ENCODE measurements around the gene TSSK3.
"Not testable (repeated sequence)": the region's sequence is repeated elsewhere in the genome, so short reads cannot be mapped to it uniquely, and the experiment has no call there.

The TSSK3 gene

GRCh38 chr1:32365445-32365844, 3.1 kb downstream of the TSSK3 start:
- no peak for DNase-seq

- no peak for DNase-seq
Observed at GRCh38 chr1:32367912-32368635, 5.7 kb downstream of the TSSK3 start.

GRCh38 chr1:32372149-32372756, 9.9 kb downstream of the TSSK3 start:
- DNase-seq, result peak; percentile 36

GRCh38 chr1:32373996-32374592, 11.8 kb downstream of the TSSK3 start:
- no peak for DNase-seq

GRCh38 chr1:32376199-32376598, 13.9 kb downstream of the TSSK3 start:
- no peak for DNase-seq

- no peak for DNase-seq
Observed at GRCh38 chr1:32377541-32378220, 15.3 kb downstream of the TSSK3 start.

GRCh38 chr1:32380057-32380456, 17.7 kb downstream of the TSSK3 start:
- no peak for DNase-seq

- DNase-seq, result no peak
Observed at GRCh38 chr1:32386676-32387392, 24.5 kb downstream of the TSSK3 start.

- DNase-seq, result no peak
Observed at GRCh38 chr1:32388641-32389040, 26.3 kb downstream of the TSSK3 start.

GRCh38 chr1:32390904-32391870, 28.8 kb downstream of the TSSK3 start:
- DNase-seq, result no peak

- no peak for DNase-seq
Observed at GRCh38 chr1:32392325-32392724, 30.0 kb downstream of the TSSK3 start.

- no peak for DNase-seq
Observed at GRCh38 chr1:32393136-32393535, 30.8 kb downstream of the TSSK3 start.

GRCh38 chr1:32393832-32394140, 31.4 kb downstream of the TSSK3 start:
- DNase-seq, result peak; percentile 38

- DNase-seq, result peak; percentile 98
Observed at GRCh38 chr1:32394141-32394889, 32.0 kb downstream of the TSSK3 start, which contains the start of gene BSDC1. BSDC1 (minus strand) TSS chr1:32394441; CDS start chr1:32394414, 27 bp downstream.

- no peak for DNase-seq
Observed at GRCh38 chr1:32394890-32395432, 32.6 kb downstream of the TSSK3 start.

- not testable (repeated sequence) for DNase-seq
Observed at GRCh38 chr1:32396524-32396923, 34.2 kb downstream of the TSSK3 start.

- no peak for DNase-seq
Observed at GRCh38 chr1:32398401-32398800, 36.1 kb downstream of the TSSK3 start.

- DNase-seq, result no peak
Observed at GRCh38 chr1:32399843-32400242, 37.5 kb downstream of the TSSK3 start.

GRCh38 chr1:32400876-32401631, 38.7 kb downstream of the TSSK3 start:
- DNase-seq, result peak; percentile 58

- DNase-seq, result no peak
Observed at GRCh38 chr1:32404946-32405345, 42.6 kb downstream of the TSSK3 start.

All from stimulated activated CD4-positive, alpha-beta T cell treated with anti-CD3 and anti-CD28 coated beads, Interleukin-4, amount 100 ng/mL, for 24 hours (primary cell).